HEK293 (cell line): ENCODE data around the gene PRKAR2B.

ENCODE experiments used
- ZNF16 ChIP-seq: fragments of 450-650 bp; formaldehyde crosslinking; IDR thresholded peaks from 2 replicates; pipeline ENCODE4 v1.5.1; 2016; ENCODE audit warnings: low read depth, missing biosample characterization, missing genetic modification characterization
- ZSCAN30 ChIP-seq: fragments of 450-650 bp; IDR thresholded peaks from 2 replicates; pipeline ENCODE4 v1.5.1; 2018; ENCODE audit warnings: missing biosample characterization, mild to moderate bottlenecking, missing genetic modification characterization, moderate library complexity
- TF ChIP-seq, protein P1 (sequence below): fragments of 450-650 bp; formaldehyde crosslinking; conservative IDR thresholded peaks from 2 replicates; pipeline ENCODE4 v1.5.1; 2016; ENCODE audit warnings: low read depth, missing biosample characterization, missing genetic modification characterization
- TF ChIP-seq, protein P2 (sequence below): fragments of 450-650 bp; formaldehyde crosslinking; IDR thresholded peaks from 2 replicates; pipeline ENCODE4 v1.5.1; 2017; ENCODE audit warnings: missing biosample characterization, mild to moderate bottlenecking, missing genetic modification characterization, moderate library complexity
- TF ChIP-seq, protein P3 (sequence below): fragments of 450-650 bp; formaldehyde crosslinking; IDR thresholded peaks from 2 replicates; pipeline ENCODE4 v1.5.1; 2016; ENCODE audit warnings: missing biosample characterization, missing genetic modification characterization
- TF ChIP-seq, protein P4 (sequence below): fragments of 450-650 bp; formaldehyde crosslinking; IDR thresholded peaks from 2 replicates; pipeline ENCODE4 v1.5.1; 2016; ENCODE audit warnings: missing biosample characterization, missing genetic modification characterization

- TF ChIP-seq, protein P1, sequence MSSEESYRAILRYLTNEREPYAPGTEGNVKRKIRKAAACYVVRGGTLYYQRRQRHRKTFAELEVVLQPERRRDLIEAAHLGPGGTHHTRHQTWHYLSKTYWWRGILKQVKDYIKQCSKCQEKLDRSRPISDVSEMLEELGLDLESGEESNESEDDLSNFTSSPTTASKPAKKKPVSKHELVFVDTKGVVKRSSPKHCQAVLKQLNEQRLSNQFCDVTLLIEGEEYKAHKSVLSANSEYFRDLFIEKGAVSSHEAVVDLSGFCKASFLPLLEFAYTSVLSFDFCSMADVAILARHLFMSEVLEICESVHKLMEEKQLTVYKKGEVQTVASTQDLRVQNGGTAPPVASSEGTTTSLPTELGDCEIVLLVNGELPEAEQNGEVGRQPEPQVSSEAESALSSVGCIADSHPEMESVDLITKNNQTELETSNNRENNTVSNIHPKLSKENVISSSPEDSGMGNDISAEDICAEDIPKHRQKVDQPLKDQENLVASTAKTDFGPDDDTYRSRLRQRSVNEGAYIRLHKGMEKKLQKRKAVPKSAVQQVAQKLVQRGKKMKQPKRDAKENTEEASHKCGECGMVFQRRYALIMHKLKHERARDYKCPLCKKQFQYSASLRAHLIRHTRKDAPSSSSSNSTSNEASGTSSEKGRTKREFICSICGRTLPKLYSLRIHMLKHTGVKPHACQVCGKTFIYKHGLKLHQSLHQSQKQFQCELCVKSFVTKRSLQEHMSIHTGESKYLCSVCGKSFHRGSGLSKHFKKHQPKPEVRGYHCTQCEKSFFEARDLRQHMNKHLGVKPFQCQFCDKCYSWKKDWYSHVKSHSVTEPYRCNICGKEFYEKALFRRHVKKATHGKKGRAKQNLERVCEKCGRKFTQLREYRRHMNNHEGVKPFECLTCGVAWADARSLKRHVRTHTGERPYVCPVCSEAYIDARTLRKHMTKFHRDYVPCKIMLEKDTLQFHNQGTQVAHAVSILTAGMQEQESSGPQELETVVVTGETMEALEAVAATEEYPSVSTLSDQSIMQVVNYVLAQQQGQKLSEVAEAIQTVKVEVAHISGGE (tag by site-specific recombination) = no peak
- TF ChIP-seq ZNF16 (tag by site-specific recombination) (no peak), ZSCAN30 (tag by site-specific recombination) (no peak)
- TF ChIP-seq, protein P2, sequence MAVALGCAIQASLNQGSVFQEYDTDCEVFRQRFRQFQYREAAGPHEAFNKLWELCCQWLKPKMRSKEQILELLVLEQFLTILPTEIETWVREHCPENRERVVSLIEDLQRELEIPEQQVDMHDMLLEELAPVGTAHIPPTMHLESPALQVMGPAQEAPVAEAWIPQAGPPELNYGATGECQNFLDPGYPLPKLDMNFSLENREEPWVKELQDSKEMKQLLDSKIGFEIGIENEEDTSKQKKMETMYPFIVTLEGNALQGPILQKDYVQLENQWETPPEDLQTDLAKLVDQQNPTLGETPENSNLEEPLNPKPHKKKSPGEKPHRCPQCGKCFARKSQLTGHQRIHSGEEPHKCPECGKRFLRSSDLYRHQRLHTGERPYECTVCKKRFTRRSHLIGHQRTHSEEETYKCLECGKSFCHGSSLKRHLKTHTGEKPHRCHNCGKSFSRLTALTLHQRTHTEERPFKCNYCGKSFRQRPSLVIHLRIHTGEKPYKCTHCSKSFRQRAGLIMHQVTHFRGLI (tag by site-specific recombination) = no peak
- TF ChIP-seq, protein P3, sequence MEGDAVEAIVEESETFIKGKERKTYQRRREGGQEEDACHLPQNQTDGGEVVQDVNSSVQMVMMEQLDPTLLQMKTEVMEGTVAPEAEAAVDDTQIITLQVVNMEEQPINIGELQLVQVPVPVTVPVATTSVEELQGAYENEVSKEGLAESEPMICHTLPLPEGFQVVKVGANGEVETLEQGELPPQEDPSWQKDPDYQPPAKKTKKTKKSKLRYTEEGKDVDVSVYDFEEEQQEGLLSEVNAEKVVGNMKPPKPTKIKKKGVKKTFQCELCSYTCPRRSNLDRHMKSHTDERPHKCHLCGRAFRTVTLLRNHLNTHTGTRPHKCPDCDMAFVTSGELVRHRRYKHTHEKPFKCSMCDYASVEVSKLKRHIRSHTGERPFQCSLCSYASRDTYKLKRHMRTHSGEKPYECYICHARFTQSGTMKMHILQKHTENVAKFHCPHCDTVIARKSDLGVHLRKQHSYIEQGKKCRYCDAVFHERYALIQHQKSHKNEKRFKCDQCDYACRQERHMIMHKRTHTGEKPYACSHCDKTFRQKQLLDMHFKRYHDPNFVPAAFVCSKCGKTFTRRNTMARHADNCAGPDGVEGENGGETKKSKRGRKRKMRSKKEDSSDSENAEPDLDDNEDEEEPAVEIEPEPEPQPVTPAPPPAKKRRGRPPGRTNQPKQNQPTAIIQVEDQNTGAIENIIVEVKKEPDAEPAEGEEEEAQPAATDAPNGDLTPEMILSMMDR = no peak
- TF ChIP-seq, protein P4, sequence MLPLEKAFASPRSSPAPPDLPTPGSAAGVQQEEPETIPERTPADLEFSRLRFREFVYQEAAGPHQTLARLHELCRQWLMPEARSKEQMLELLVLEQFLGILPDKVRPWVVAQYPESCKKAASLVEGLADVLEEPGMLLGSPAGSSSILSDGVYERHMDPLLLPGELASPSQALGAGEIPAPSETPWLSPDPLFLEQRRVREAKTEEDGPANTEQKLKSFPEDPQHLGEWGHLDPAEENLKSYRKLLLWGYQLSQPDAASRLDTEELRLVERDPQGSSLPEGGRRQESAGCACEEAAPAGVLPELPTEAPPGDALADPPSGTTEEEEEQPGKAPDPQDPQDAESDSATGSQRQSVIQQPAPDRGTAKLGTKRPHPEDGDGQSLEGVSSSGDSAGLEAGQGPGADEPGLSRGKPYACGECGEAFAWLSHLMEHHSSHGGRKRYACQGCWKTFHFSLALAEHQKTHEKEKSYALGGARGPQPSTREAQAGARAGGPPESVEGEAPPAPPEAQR = no peak
Measured at GRCh38 chr7:107049971-107050532, 5.5 kb downstream of the PRKAR2B start.
